ENCODE results near the gene PLCB1.

PLCB1 gene

GRCh38 chr20:8260837-8261251, 128.8 kb downstream of the PLCB1 start:
- H3K27ac ChIP-seq: no peak overlapping the region
- no peaks in the 10 kb centered on the region for H3K9me3 ChIP-seq
- no peak overlapping the region for H3K4me3 ChIP-seq (ENCODE audit: low read depth in 1 of 2, low read length in 1 of 2)
- H3K36me3 ChIP-seq: no peaks in the 10 kb centered on the region
- H3K27me3 ChIP-seq: no peaks in the 10 kb centered on the region
- peaks cover 0 to 10% of the 10 kb centered on the region in 2 experiments for H3K4me1 ChIP-seq (ENCODE audit: control insufficient read depth in 1 of 2, insufficient read depth in 1 of 2, low read depth in 1 of 2, low read length in 1 of 2)
- TF ChIP-seq, protein P1, sequence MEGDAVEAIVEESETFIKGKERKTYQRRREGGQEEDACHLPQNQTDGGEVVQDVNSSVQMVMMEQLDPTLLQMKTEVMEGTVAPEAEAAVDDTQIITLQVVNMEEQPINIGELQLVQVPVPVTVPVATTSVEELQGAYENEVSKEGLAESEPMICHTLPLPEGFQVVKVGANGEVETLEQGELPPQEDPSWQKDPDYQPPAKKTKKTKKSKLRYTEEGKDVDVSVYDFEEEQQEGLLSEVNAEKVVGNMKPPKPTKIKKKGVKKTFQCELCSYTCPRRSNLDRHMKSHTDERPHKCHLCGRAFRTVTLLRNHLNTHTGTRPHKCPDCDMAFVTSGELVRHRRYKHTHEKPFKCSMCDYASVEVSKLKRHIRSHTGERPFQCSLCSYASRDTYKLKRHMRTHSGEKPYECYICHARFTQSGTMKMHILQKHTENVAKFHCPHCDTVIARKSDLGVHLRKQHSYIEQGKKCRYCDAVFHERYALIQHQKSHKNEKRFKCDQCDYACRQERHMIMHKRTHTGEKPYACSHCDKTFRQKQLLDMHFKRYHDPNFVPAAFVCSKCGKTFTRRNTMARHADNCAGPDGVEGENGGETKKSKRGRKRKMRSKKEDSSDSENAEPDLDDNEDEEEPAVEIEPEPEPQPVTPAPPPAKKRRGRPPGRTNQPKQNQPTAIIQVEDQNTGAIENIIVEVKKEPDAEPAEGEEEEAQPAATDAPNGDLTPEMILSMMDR (IDR thresholded peaks at IDR 0.05): no peak

DNA sequence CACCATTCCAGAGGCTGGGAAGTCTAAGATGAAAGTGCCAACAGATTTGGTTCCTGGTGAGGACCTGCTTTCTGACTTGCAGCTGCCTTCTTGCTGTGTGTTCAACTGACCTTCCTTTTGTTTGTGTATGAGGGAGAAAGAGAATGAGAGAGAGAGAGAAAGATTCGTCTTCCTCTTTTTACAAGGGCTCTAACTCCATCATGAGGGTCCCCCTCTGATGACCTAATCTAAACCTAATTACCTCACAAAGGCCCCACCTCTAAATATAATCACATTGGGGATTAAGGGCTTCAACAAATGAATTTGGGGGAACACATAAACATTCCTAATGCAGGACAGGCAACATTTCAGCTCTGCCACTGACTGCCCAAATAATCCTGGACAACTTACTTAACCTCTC, 130.7 kb downstream of the PLCB1 start:
- no peak overlapping the region for H3K4me3 ChIP-seq (ENCODE audit: low read depth in 1 of 2, low read length in 1 of 2)

GRCh38 chr20:8265588-8265987, 133.5 kb downstream of the PLCB1 start:
- H3K36me3 ChIP-seq: no peaks in the 10 kb centered on the region
- no peak overlapping the region for H3K4me3 ChIP-seq (ENCODE audit: low read depth in 1 of 2, low read length in 1 of 2)
- peaks cover 0 to 8% of the 10 kb centered on the region in 2 experiments for H3K4me1 ChIP-seq (ENCODE audit: control insufficient read depth in 1 of 2, insufficient read depth in 1 of 2, low read depth in 1 of 2, low read length in 1 of 2)
- no peaks in the 10 kb centered on the region for H3K9me3 ChIP-seq
- TF ChIP-seq, protein P1 (IDR thresholded peaks at IDR 0.05): no peak
- H3K27ac ChIP-seq: no peak overlapping the region
- H3K27me3 ChIP-seq: no peaks in the 10 kb centered on the region

More for the DNA sequence above, 130.7 kb downstream of the PLCB1 start:
- peaks cover 0 to 10% of the 10 kb centered on the region in 2 experiments for H3K4me1 ChIP-seq (ENCODE audit: control insufficient read depth in 1 of 2, insufficient read depth in 1 of 2, low read depth in 1 of 2, low read length in 1 of 2)
- H3K27ac ChIP-seq: no peak overlapping the region
- H3K9me3 ChIP-seq: no peaks in the 10 kb centered on the region
- no peaks in the 10 kb centered on the region for H3K27me3 ChIP-seq
- TF ChIP-seq, protein P1 (IDR thresholded peaks at IDR 0.05): no peak
- H3K36me3 ChIP-seq: no peaks in the 10 kb centered on the region

- TF ChIP-seq, protein P1 (IDR thresholded peaks at IDR 0.05): no peak
- Histone ChIP-seq H3K27me3 (no peaks in the 10 kb centered on the region), H3K4me3 (ENCODE audit: low read depth in 1 of 2, low read length in 1 of 2) (no peak overlapping the region), H3K4me1 (ENCODE audit: control insufficient read depth in 1 of 2, insufficient read depth in 1 of 2, low read depth in 1 of 2, low read length in 1 of 2) (no peaks in the 10 kb centered on the region), H3K27ac (no peak overlapping the region), H3K36me3 (no peaks in the 10 kb centered on the region), H3K9me3 (no peaks in the 10 kb centered on the region)
Observed at GRCh38 chr20:8267009-8267408, 134.9 kb downstream of the PLCB1 start.

- H3K27ac ChIP-seq: no peak overlapping the region
- H3K9me3 ChIP-seq: no peaks in the 10 kb centered on the region
Observed at GRCh38 chr20:8271727-8272126, 139.7 kb downstream of the PLCB1 start.

More at GRCh38 chr20:8271727-8272126, 139.7 kb downstream of the PLCB1 start:
- Histone ChIP-seq H3K4me3 (ENCODE audit: low read depth in 1 of 2, low read length in 1 of 2) (no peak overlapping the region), H3K4me1 (ENCODE audit: control insufficient read depth in 1 of 2, insufficient read depth in 1 of 2, low read depth in 1 of 2, low read length in 1 of 2) (no peaks in the 10 kb centered on the region), H3K36me3 (no peaks in the 10 kb centered on the region), H3K27me3 (no peaks in the 10 kb centered on the region)
- TF ChIP-seq, protein P1 (IDR thresholded peaks at IDR 0.05): no peak

All from neutrophil (primary cell).